Ishikawa (cell line): ENCODE measurements around the gene ADAMTS13.
A peak's percentile ranks its signal among the peaks of the same experiment; 100 is the strongest.

Source experiments
- CEBPB ChIP-seq: IDR thresholded peaks from 2 replicates; pipeline ENCODE4 v1.6.1; 2012
- CREB1 ChIP-seq: IDR thresholded peaks from 2 replicates; pipeline ENCODE4 v1.6.1; 2012; ENCODE audit warnings: low read depth
- EGR1 ChIP-seq: IDR thresholded peaks from 2 replicates; pipeline ENCODE4 v1.6.1; 2012
- FOXM1 ChIP-seq: IDR thresholded peaks from 2 replicates; pipeline ENCODE4 v1.6.1; 2012; ENCODE audit warnings: low read depth, borderline replicate concordance
- MAX ChIP-seq: IDR thresholded peaks from 2 replicates; pipeline ENCODE4 v1.6.1; 2012
- NFIC ChIP-seq: IDR thresholded peaks from 2 replicates; pipeline ENCODE4 v1.6.1; 2012
- RAD21 ChIP-seq: IDR thresholded peaks from 2 replicates; pipeline ENCODE4 v1.6.1; 2012; ENCODE audit warnings: low read depth
- REST ChIP-seq: IDR thresholded peaks from 2 replicates; pipeline ENCODE4 v1.6.1; 2012; ENCODE audit warnings: low read depth, mild to moderate bottlenecking
- TAF1 ChIP-seq: IDR thresholded peaks from 2 replicates; pipeline ENCODE4 v1.6.1; 2012; ENCODE audit warnings: low read depth, mild to moderate bottlenecking
- TEAD4 ChIP-seq: IDR thresholded peaks from 2 replicates; pipeline ENCODE4 v1.6.1; 2012
- USF1 ChIP-seq: IDR thresholded peaks from 2 replicates; pipeline ENCODE4 v1.6.1; 2012
- YY1 ChIP-seq: IDR thresholded peaks from 2 replicates; pipeline ENCODE4 v1.6.1; 2012; ENCODE audit warnings: low read depth
- ZBTB7A ChIP-seq: IDR thresholded peaks from 2 replicates; pipeline ENCODE4 v1.6.1; 2012; ENCODE audit warnings: low read depth

The ADAMTS13 gene

GRCh38 chr9:133397895-133398294 lies 24.3 kb upstream of the ADAMTS13 start:
- no peak for TF ChIP-seq REST
- no peak for TF ChIP-seq MAX
- no peak for TF ChIP-seq CREB1
- TF ChIP-seq YY1, result no peak
- TF ChIP-seq USF1, result no peak
- TF ChIP-seq EGR1, result no peak

- TF ChIP-seq RAD21, result no peak
- no peak for TF ChIP-seq TEAD4
- TF ChIP-seq EGR1, result no peak
- no peak for TF ChIP-seq USF1
- TF ChIP-seq MAX, result no peak
- no peak for TF ChIP-seq CEBPB
- TF ChIP-seq FOXM1, result no peak
- TF ChIP-seq ZBTB7A, result no peak
- TF ChIP-seq CREB1, result no peak
These were observed 21.9 kb upstream of the ADAMTS13 start for GRCh38 chr9:133400292-133400691.

- TF ChIP-seq RAD21 (no peak), YY1 (no peak), USF1 (no peak), CEBPB (no peak), ZBTB7A (no peak), REST (no peak), TEAD4 (no peak), TAF1 (no peak), CREB1 (no peak)
These were observed 20.6 kb upstream of the ADAMTS13 start for GRCh38 chr9:133401588-133401987.

GRCh38 chr9:133402689-133403088 lies 19.5 kb upstream of the ADAMTS13 start:
- no peak for TF ChIP-seq CREB1
- no peak for TF ChIP-seq NFIC
- TF ChIP-seq USF1, result no peak
- TF ChIP-seq REST, result no peak
- TF ChIP-seq TEAD4, result no peak
- TF ChIP-seq TAF1, result no peak
- TF ChIP-seq EGR1, result no peak

GRCh38 chr9:133403766-133404453 lies 18.3 kb upstream of the ADAMTS13 start:
- TF ChIP-seq RAD21 (peak; percentile 66), EGR1 (no peak)
